ENCODE results near the gene RBM8A. TPM values are rescaled to one million over a fixed set of nuclear protein-coding genes. Genes with fewer than 3 reads are reported as not detected.

The RBM8A gene
- total RNA-seq, 1 donor = 98.2 TPM

- H3K27me3 ChIP-seq (ENCODE audit: insufficient read depth, low read length) = no peaks in the 10 kb centered on the region
- H3K4me3 ChIP-seq (ENCODE audit: low read length) = peak overlapping the region; percentile 53
- peaks cover 85% of the 10 kb centered on the region for H3K4me1 ChIP-seq (ENCODE audit: insufficient read depth, low read length)
- H3K9me3 ChIP-seq (ENCODE audit: low read depth, low read length) = no peaks in the 10 kb centered on the region
These were observed 33.3 kb upstream of the RBM8A start for GRCh38 chr1:145960468-145961108.

GRCh38 chr1:145959957-145960467 is 32.7 kb upstream of the RBM8A start:
- Histone ChIP-seq H3K27me3 (ENCODE audit: insufficient read depth, low read length) (no peaks in the 10 kb centered on the region), H3K4me3 (ENCODE audit: low read length) (peak overlapping the region; percentile 53), H3K4me1 (ENCODE audit: insufficient read depth, low read length) (peaks cover 85% of the 10 kb centered on the region), H3K9me3 (ENCODE audit: low read depth, low read length) (no peaks in the 10 kb centered on the region)

GRCh38 chr1:145959333-145959732 is 32.0 kb upstream of the RBM8A start:
- H3K9me3 ChIP-seq (ENCODE audit: low read depth, low read length) = no peaks in the 10 kb centered on the region
- peaks cover 82% of the 10 kb centered on the region for H3K4me1 ChIP-seq (ENCODE audit: insufficient read depth, low read length)
- no peaks in the 10 kb centered on the region for H3K27me3 ChIP-seq (ENCODE audit: insufficient read depth, low read length)
- H3K4me3 ChIP-seq (ENCODE audit: low read length) = no peak overlapping the region

- Histone ChIP-seq H3K27me3 (ENCODE audit: insufficient read depth, low read length) (no peaks in the 10 kb centered on the region), H3K4me1 (ENCODE audit: insufficient read depth, low read length) (peaks cover 76% of the 10 kb centered on the region), H3K9me3 (ENCODE audit: low read depth, low read length) (no peaks in the 10 kb centered on the region), H3K4me3 (ENCODE audit: low read length) (no peak overlapping the region)
These were observed 31.4 kb upstream of the RBM8A start for GRCh38 chr1:145958734-145959133.

- Histone ChIP-seq H3K9me3 (ENCODE audit: low read depth, low read length) (no peaks in the 10 kb centered on the region), H3K4me1 (ENCODE audit: insufficient read depth, low read length) (peaks cover 66% of the 10 kb centered on the region), H3K27me3 (ENCODE audit: insufficient read depth, low read length) (no peaks in the 10 kb centered on the region), H3K4me3 (ENCODE audit: low read length) (peak within 1 kb of the TSS; percentile 75)
These were observed 30.4 kb upstream of the RBM8A start, which contains the start of gene LIX1L for GRCh38 chr1:145957443-145958319. TSS of gene LIX1L (minus strand) at chr1:145958017. CDS start at chr1:145957927, 90 bp downstream.

GRCh38 chr1:145956781-145957442 is 29.6 kb upstream of the RBM8A start:
- Histone ChIP-seq H3K4me3 (ENCODE audit: low read length) (peak overlapping the region; percentile 75), H3K4me1 (ENCODE audit: insufficient read depth, low read length) (peaks cover 60% of the 10 kb centered on the region), H3K9me3 (ENCODE audit: low read depth, low read length) (no peaks in the 10 kb centered on the region), H3K27me3 (ENCODE audit: insufficient read depth, low read length) (no peaks in the 10 kb centered on the region)

GRCh38 chr1:145956361-145956760 is 29.1 kb upstream of the RBM8A start:
- Histone ChIP-seq H3K4me1 (ENCODE audit: insufficient read depth, low read length) (peaks cover 54% of the 10 kb centered on the region), H3K4me3 (ENCODE audit: low read length) (peak overlapping the region; percentile 75), H3K9me3 (ENCODE audit: low read depth, low read length) (no peaks in the 10 kb centered on the region), H3K27me3 (ENCODE audit: insufficient read depth, low read length) (no peaks in the 10 kb centered on the region)

- no peak overlapping the region for H3K4me3 ChIP-seq (ENCODE audit: low read length)
- peaks cover 54% of the 10 kb centered on the region for H3K4me1 ChIP-seq (ENCODE audit: insufficient read depth, low read length)
These were observed 28.2 kb upstream of the RBM8A start for GRCh38 chr1:145955436-145955835.

GRCh38 chr1:145953861-145954260 is 26.6 kb upstream of the RBM8A start:
- no peaks in the 10 kb centered on the region for H3K9me3 ChIP-seq (ENCODE audit: low read depth, low read length)
- H3K4me1 ChIP-seq (ENCODE audit: insufficient read depth, low read length) = peaks cover 39% of the 10 kb centered on the region
- no peak overlapping the region for H3K4me3 ChIP-seq (ENCODE audit: low read length)
- H3K27me3 ChIP-seq (ENCODE audit: insufficient read depth, low read length) = no peaks in the 10 kb centered on the region

More at GRCh38 chr1:145955436-145955835, 28.2 kb upstream of the RBM8A start:
- H3K27me3 ChIP-seq (ENCODE audit: insufficient read depth, low read length) = no peaks in the 10 kb centered on the region
- no peaks in the 10 kb centered on the region for H3K9me3 ChIP-seq (ENCODE audit: low read depth, low read length)

- H3K4me1 ChIP-seq (ENCODE audit: insufficient read depth, low read length) = peaks cover 30% of the 10 kb centered on the region
- no peaks in the 10 kb centered on the region for H3K9me3 ChIP-seq (ENCODE audit: low read depth, low read length)
- no peaks in the 10 kb centered on the region for H3K27me3 ChIP-seq (ENCODE audit: insufficient read depth, low read length)
- H3K4me3 ChIP-seq (ENCODE audit: low read length) = no peak overlapping the region
These were observed 25.6 kb upstream of the RBM8A start for GRCh38 chr1:145952903-145953302.

- H3K27me3 ChIP-seq (ENCODE audit: insufficient read depth, low read length) = no peaks in the 10 kb centered on the region
- H3K9me3 ChIP-seq (ENCODE audit: low read depth, low read length) = no peaks in the 10 kb centered on the region
- no peak overlapping the region for H3K4me3 ChIP-seq (ENCODE audit: low read length)
- H3K4me1 ChIP-seq (ENCODE audit: insufficient read depth, low read length) = peaks cover 22% of the 10 kb centered on the region
These were observed 24.2 kb upstream of the RBM8A start for GRCh38 chr1:145951526-145951925.

GRCh38 chr1:145949219-145949618 is 21.9 kb upstream of the RBM8A start:
- Histone ChIP-seq H3K4me3 (ENCODE audit: low read length) (no peak overlapping the region), H3K9me3 (ENCODE audit: low read depth, low read length) (no peaks in the 10 kb centered on the region), H3K4me1 (ENCODE audit: insufficient read depth, low read length) (peaks cover 9% of the 10 kb centered on the region), H3K27me3 (ENCODE audit: insufficient read depth, low read length) (no peaks in the 10 kb centered on the region)

- Histone ChIP-seq H3K4me1 (ENCODE audit: insufficient read depth, low read length) (peaks cover 9% of the 10 kb centered on the region), H3K4me3 (ENCODE audit: low read length) (no peak overlapping the region), H3K27me3 (ENCODE audit: insufficient read depth, low read length) (no peaks in the 10 kb centered on the region), H3K9me3 (ENCODE audit: low read depth, low read length) (no peaks in the 10 kb centered on the region)
These were observed 20.3 kb upstream of the RBM8A start for GRCh38 chr1:145947551-145947950.

GRCh38 chr1:145946477-145946986 is 19.2 kb upstream of the RBM8A start:
- Histone ChIP-seq H3K4me1 (ENCODE audit: insufficient read depth, low read length) (peaks cover 9% of the 10 kb centered on the region), H3K4me3 (ENCODE audit: low read length) (no peak overlapping the region), H3K9me3 (ENCODE audit: low read depth, low read length) (no peaks in the 10 kb centered on the region), H3K27me3 (ENCODE audit: insufficient read depth, low read length) (no peaks in the 10 kb centered on the region)

- H3K27me3 ChIP-seq (ENCODE audit: insufficient read depth, low read length) = no peaks in the 10 kb centered on the region
- H3K9me3 ChIP-seq (ENCODE audit: low read depth, low read length) = no peaks in the 10 kb centered on the region
- no peaks in the 10 kb centered on the region for H3K4me1 ChIP-seq (ENCODE audit: insufficient read depth, low read length)
- no peak overlapping the region for H3K4me3 ChIP-seq (ENCODE audit: low read length)
These were observed 17.2 kb upstream of the RBM8A start for GRCh38 chr1:145944532-145944931.

Measured in mononuclear cell (primary cell).